ENCODE results near the gene RIPOR2. TPM values are rescaled to one million over a fixed set of nuclear protein-coding genes. Genes with fewer than 3 reads are reported as not detected.
"Not testable (repeated sequence)": the region's sequence is repeated elsewhere in the genome, so short reads cannot be mapped to it uniquely, and the experiment has no call there.

The RIPOR2 gene
- total RNA-seq, 1 donor from 2014 or later = under 0.01 TPM

DNA sequence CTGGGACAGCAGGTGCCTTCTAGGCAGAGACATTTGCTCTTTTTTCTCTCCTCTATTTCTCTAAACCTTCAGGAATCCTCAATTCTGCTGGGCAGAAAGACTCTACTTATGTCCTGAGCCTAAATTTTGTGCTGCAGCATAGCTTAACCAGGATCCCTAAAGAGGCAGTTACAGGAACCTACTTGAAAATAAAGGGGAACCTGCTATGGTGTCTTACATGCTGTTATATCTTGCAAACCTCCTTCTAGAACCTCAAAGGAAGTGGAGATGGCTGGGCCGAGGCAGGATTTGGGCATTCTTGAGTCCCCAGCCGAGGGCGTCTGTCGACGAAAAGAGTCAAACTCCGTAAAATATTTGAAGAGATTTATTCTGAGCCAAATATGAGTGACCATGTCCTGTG, 178.1 kb downstream of the RIPOR2 start:
- DNase-seq = no peak

DNA sequence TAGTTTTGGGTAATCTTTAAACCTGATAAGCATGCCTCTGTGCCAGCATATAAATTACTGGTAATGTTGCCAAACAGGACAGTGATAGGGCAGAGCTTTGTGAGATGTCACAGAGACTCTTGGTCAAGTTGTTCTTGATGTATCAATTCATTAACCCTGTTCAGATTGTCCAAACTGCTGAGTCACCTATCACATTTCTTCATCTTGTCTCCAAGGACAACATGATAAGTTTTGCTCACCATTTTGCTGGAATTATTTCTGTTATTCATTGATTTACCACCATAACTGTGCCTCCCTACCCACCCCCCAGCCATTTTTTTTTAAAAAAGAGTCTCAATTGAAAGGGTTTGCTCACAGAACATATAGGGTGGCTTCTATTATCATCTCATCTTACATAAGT, 180.5 kb downstream of the RIPOR2 start:
- DNase-seq = no peak

DNA sequence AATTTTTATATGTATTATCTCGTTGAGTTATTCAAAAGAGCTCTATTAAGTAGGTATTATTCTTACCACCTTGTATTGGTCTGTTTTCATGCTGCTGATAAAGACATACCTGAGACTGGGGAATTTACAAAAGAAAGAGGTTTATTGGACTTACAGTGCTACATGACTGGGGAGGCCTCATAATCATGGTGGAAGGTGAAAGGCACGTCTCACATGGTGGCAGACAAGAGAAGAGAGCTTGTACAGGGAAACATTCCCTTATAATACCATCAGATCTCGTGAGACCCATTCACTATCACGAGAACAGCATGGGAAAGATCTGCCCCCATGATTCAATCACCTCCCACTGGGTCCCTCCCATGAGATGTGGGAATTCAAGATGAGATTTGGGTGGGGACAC, 181.4 kb downstream of the RIPOR2 start:
- DNase-seq = not testable (repeated sequence)

Other genes starting within 250 kb of the RIPOR2 start
- 111 and 205 TPM in 2 replicates for gene C6orf62, start 216.8 kb downstream of the RIPOR2 start, total RNA-seq
- gene GMNN, start 161.0 kb downstream of the RIPOR2 start, total RNA-seq = 20.8 and 35.9 TPM in 2 replicates
- gene ARMH2, start 137.0 kb downstream of the RIPOR2 start, total RNA-seq = not detected in 2 replicates